GM23248 (cell line): ENCODE results near the gene TSPAN2.

ENCODE experiments used
- EZH2 ChIP-seq: fragments of 200-600 bp; sonication (generic); IDR thresholded peaks from 2 replicates; pipeline ENCODE4 v1.6.1; 2018; ENCODE audit warnings: antibody characterized with exemption, mild to moderate bottlenecking; ENCODE audit not compliant: insufficient read depth, poor library complexity, severe bottlenecking
- EZH2phosphoT487 ChIP-seq: fragments of 200-600 bp; sonication (generic); IDR thresholded peaks from 2 replicates; pipeline ENCODE4 v1.6.1; 2018; ENCODE audit warnings: antibody characterized with exemption, moderate library complexity, mild to moderate bottlenecking, low read depth; ENCODE audit not compliant: insufficient read depth

- no peak for TF ChIP-seq EZH2
- no peak for TF ChIP-seq EZH2phosphoT487
Observed at GRCh38 chr1:115120296-115120695, 31.0 kb upstream of the TSPAN2 start.
